ENCODE data around the gene KDM2B.
"Not testable (repeated sequence)": the region's sequence is repeated elsewhere in the genome, so short reads cannot be mapped to it uniquely, and the experiment has no call there.

The KDM2B gene

DNA sequence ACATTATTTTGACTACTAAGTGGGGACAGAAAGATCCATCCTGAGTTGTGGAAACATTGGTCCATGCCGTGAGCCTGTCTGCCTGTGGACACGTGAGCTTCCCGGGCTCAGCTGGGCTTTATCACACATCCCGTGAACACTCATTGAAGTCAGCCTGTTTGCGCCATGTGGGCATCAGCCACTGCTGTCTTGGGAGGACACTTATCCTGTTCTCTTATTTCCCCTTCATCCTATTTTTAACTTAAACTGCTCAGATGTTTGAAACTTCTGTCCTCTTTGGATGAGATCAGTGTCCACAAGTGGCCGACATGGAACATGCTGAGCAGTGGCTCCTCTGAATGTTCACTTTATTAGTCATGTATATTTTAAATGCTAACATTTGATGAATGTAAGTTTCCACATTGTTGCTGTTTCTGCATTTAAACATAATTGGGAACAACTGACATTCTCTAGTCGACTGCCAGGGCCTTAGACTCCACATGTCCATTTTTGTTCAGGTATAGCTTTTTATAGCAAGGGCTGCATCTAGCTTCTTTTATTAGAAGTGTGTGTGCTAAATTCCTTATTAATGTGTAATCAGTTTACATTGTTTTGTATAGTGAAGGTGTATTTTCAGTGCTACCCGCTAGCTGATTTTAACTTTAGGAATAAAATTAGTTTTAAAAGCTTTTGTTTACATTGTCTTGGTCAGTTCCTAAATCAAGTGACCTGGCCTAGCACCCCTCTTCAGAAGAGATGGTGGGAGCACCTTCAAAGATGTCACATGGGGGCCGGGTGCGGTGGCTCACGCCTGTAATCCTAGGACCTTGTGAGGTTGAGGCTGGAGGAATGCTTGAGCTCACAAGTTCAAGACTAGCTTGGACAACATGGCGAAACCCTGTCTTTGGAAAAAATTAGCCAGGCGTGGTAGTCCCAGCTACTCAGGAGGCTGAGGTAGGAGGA lies 156.9 kb downstream of the KDM2B start:
- DNase-seq: no peak

DNA sequence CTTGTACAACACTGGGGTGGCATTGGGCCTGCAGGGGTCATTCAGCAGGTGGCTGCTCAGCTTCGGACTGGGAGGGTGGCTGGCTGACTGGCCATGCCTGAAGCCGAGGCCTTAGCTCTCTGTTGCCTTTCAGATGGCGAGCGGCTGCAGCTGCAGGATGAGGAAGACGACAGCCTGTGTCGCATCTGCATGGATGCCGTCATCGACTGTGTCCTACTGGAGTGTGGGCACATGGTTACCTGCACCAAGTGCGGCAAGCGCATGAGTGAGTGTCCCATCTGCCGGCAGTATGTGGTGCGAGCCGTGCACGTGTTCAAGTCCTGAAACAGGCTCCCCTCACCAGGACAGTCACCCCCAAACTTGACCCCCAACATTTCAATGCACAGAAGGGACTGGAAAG lies 157.6 kb downstream of the KDM2B start:
- no peak for DNase-seq

DNA sequence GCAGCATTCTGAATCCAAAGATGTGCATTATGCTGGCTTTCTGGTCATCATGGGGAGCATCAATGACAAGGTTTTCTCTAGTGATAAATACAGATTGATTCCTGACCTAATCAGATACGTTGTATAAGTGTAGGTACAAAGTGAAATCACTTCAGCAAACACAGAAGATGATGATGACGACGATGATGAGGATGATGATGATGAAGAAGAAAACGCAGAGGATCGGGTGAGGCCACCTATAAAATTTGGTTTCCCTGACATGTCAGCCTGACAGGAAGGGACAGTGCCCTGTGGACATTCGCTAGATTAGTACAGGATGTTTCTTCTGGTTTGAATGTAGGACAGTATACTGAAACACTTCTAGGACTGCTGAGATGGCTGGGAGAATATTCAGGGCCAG lies 160.7 kb downstream of the KDM2B start:
- no peak for DNase-seq

DNA sequence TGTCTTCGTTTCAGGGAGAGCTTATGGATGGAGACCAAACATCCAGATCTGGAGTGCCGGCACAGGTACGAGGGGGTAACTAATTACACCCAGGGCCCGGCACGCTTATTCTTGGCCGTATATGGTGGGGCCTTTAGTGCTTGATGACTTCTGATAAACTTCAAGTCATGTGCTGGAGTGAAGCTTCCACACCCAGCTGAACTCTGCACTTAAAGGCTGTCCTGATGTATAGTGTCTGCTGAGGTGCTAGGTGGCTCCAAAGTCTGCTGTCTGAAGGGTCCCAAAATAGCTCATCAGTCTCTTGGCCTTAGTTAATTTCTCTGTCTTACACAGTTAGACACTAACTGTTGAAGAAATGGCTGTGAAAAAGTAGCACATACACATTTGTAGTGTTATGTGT lies 163.0 kb downstream of the KDM2B start:
- DNase-seq: no peak

DNA sequence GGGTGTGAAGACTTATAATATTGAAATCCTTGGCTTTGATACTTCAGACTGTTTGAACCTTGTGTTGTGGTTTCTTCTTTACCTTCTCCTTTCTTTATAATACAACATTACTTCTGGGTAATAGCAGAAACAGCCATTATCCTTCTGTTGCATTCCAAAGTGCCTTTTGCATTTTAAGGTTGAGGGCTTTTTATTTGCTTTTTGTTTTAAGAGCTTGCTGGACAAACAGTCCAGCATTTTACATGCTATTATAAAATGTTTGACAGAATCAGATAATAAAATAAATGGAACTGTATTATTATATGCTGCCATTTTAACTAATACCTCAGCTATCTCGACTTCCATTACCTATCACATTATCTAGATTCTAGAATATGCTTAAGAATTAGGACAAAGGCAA lies 166.9 kb downstream of the KDM2B start:
- no peak for DNase-seq

DNA sequence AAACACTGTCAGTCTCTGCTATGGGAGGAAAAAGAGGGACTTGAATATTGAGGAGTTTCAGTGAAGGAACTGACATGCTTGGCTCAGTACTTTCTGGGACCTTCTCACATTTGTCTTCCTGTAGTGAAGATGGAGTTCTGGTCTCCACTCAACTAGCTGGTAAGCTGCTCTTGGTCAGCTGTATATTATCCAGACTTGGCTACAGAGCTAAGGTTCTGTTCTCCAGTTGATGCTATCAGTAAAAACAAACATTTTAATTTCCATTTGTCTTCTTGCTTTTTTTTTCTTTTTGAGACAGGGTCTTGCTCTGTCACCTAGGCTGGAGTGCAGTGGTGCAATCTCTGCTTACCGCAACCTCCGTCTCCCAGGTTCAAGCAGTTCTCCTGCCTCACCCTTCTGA lies 175.6 kb downstream of the KDM2B start:
- DNase-seq: no peak

DNA sequence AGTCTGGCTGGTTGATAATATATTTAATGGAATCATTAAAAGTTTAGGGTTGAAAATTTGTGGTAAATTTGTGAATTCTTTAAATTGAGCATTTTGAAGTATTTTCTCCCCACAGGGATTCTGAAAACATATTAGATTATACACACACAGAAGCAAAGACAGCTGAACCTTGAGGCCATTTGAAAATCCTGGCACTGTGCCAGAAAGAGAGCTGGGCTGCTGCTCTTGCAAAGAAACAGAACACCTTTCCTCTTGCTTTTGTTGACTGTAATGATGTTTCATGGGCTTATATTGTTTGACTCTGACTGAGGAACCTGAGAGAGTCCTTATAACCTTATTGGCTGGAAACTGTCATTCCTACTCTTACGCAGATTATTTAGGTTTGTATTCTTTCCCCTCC lies 176.1 kb downstream of the KDM2B start:
- DNase-seq: no peak

DNA sequence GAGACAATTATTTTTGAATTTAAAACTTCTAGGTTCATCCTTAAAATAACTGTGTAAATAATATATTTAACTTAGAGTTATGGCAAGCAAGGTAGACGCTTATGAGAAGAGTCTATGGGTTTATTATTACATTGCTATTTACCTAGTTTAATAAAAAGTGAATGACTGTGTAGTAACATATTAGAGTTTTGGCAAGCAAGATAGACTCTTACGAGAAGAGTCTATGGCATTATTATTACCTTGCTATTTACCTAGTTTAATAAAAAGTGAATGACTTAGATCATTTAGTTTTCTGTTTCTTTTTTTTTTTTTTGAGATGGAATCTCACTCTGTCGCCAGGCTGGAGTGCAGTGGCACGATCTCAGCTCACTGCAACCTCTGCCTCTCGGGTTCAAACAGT lies 177.1 kb downstream of the KDM2B start:
- DNase-seq: no peak

DNA sequence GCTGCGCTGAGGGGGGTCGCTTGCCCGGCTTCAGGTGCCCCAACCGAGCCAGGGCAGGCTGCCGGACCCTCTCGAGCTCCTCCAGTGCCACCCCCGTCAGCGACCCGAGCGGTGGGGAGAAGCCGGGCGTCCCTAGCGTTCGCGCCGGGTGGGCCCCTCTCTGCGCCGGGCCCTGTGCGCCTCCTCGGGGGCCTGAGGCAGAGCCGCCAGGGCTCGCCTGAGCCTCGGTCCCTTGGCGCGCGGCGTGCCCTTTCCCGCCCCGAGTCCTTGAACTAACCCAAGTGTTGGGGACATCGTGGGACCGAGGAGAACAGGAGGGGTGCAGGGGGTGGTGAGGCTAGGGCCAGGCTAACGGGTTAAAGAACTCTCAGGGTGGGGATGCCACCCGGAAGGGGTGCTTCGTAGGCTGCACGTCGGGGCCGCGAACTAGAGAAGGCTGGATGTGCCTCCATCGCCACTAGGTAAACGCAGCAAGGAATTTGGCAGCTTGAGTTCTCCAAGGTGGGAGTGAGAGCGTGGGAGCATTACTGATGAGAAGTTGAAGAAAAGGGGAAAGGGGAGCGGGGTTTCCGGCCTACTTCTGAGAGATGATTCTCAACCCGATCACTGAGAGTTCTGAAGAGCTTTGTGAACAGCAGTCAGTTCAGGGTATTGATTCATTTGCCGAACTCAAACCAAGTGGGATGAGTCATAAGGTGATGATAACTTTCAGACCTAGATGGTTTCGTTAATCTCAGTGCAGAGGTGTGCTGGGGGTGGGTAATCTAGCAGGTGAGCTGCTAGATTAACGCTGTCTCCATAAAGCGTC lies 180.3 kb downstream of the KDM2B start:
- peak; percentile 56 for DNase-seq

DNA sequence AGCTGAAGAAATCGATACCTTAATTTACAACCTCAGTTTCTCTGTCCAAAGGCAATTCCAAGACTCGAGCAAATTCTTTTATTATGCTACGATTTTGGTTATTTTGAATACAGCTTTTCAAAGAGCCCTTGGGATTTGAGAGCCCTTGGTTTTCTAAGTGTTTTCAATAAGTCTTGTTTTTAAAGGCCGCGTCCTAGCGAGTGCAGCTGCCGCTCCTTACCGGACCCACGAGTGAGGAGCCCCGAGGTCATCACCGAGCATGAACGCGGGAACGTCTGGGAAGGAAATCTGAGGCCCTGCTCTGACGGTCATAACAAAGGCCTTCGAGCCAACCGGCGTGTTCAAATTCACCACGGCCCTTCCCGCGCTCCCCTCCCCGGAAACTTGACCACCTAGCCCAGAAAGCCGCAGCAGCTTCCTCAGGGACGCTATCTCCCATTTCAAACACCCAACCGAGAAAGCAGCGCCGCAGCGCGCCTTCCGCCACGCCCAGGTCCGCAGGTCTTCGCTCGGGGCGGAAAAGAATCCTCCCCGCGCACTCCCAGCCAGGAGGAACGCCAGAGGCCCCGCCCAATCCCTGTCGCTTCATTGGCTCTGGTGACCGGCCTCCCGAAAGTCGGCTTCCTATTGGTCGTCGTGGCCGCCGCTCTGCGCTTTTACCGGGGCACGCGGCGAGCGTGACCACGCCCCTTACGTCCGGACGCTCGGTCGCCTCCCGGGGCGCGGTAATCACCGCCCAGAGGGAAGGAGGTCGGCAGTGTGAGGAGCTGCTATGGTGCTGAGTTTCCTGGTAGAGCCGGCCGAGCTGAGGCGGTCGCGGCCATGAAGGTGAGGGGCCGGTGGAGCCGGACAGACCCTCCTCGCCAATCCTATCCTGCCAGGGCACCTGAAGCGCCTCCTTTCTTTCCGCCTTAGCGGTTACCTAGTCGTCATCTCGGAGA lies 181.2 kb downstream of the KDM2B start, which contains the start of gene RNF34:
Gene RNF34 (plus strand): TSS at position 728 of the 941 bp plus-strand sequence. CDS start 95 bp downstream, at position 823.
- DNase-seq: peak; percentile 91

DNA sequence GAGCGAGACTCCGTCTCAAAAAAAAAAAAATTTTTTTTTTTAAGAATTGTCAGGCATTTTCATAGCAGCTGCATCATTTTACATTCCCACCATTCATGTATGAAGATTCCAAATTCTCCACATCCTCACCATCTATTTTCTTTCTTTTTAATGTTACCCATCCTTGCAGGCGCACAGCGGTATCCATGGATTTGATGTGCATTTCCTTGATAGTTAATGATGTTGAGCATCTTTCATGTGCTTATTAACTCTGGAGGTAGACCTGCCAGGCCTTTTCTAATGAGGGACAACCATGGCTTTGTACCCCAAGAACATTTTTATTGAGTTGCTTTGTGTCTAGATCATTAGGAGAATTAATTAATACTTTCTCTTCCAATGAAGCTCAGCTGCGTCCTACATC lies 182.5 kb downstream of the KDM2B start:
- DNase-seq: no peak

DNA sequence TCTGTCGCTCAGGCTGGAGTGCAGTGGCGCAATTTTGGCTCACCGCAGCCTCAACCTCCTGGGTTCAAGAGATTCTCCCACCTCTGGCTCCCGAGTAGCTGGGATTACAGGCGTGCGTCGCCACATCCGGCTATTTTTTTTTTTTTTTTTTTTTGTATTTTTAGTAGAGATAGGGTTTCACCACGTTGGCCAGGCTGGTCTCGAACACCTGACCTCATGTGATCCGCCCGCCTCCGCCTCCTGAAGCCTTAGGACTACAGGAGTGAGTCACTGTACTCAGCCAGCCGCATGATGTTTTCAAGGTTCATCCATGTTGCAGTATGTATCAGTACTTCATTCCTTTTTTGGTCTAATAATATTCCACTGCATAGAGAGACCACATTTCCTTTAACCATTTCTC lies 183.3 kb downstream of the KDM2B start:
- no peak for DNase-seq

DNA sequence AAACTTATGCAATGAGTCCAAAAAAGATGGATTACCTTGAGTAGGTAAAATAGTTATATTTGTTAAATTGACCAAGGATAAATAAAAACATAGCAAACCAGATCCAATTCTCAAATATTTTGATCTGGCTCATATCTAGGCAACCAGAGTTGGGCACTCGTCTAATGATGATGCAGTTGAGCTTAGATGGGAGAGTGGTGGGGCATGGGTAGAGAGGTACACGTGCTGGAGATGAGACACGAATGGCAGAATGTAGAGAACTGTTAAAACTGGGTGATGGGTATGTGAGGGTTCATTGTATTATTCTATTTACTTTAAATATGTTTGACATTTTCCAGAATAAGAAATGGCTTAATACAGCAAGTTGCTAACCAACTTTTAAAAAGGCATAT lies 188.5 kb downstream of the KDM2B start:
- DNase-seq: no peak

DNA sequence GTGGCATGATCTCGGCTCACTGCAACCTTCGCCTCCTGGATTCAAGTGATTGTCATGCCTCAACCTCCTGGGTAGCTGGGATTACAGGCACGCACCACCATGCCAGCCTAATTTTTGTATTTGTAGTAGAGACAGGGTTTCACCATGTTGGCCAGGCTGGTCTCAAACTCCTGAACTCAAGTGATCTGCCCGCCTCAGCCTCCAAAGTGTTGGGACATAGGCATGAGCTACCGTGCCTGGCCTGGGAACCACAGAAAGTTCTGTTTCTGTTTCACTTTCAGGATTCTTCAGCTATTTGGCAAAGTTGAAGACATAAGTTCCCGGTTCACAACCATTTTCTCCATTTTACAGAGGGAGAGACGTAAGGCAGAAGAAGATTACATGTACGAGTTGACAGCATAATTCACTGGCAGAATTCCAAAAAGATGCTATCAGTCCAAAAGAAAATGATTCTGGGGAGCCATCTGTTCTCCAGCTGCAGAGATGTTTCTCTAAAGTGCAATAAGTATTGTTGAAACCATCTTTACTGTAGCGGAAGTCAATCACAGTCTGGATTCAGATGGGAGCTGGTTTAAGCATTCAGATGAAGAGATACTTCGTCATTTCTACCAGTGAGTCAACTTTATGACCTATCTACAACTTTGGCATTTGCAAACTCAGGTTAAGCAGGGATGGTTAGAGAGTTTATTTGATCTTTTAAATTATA lies 189.1 kb downstream of the KDM2B start:
- DNase-seq: no peak

DNA sequence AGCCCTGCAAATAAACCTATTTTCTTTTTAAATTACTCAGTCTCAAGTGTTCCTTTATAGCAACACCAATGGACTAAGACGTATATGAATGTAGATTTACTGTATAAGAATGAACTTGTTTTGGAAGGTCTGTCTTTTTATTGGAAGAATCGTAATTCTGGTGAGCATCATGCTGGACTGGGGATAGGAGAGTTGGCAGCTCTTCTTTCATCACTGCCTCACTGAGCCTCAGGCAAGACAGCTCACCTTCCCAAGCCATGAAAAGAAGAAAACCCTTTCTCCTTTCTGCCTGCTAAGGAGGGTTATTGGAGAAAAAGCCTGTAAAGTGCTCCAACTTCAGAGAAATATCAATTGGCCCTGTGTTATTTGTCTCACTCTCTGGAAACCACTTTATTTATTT lies 190.0 kb downstream of the KDM2B start:
- DNase-seq: no peak

DNA sequence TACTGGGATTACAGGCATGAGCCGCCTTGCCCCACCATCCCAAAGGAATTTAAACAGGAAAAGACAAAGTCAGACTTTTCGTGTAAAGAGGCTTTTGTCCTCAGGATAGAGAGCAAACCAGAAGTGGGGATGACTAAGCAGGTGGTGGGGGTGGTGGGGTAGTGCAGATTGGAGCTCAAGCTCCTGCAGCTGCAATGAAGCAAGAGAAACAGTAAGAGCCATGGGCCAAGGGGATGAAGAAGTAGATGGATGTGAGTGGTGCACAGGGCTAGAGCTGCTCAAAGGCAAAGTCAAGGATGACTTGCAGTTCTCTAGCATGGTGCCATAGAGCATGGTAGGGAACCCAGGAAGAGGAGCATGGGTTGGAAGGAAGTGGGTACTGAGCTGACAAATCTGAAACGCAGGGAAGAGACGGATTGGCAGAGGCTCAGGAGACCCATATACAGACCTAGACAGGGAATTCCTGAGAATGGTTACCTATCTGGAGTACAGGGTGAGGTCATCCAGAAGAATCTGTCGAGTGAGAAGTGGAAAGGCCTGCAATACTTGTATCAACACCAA lies 192.3 kb downstream of the KDM2B start:
- no peak for DNase-seq

DNA sequence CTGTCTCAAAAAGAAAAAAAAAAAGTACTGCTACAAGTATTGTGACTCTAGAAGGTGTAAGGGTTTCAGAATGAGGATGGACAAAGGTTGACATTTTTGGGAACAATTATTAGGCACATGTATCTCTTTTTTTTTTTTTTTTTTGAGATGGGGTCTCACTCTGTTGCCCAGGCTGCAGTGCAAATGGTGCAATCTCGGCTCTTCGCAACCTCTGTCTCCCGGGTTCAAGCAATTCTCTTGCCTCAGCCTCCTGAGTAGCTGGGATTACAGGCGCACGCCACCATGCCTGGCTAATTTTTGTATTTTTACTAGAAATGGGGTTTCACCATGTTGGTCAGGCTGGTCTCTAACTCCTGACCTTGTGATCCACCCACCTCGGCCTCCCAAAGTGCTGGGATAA lies 195.9 kb downstream of the KDM2B start:
- not testable (repeated sequence) for DNase-seq

DNA sequence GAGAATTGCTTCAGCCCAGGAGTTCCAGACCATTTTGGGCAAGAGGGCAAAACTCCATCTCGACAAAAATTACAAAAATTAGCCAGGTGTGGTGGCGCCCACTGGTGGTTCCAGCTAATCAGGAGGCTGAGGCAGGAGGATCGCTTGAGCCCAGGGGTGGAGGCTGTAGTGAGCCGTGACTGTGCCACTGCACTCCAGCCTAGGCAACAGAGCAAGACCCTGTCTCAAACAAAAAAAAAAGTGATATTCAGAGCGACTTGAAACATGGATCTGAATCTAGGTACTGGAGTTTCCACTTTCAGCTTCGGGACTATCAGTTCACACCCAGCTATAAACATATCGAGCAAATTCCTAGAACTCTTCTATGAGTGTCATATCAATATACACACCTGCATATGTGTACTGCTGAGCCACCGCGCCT lies 197.2 kb downstream of the KDM2B start:
- DNase-seq: no peak

DNA sequence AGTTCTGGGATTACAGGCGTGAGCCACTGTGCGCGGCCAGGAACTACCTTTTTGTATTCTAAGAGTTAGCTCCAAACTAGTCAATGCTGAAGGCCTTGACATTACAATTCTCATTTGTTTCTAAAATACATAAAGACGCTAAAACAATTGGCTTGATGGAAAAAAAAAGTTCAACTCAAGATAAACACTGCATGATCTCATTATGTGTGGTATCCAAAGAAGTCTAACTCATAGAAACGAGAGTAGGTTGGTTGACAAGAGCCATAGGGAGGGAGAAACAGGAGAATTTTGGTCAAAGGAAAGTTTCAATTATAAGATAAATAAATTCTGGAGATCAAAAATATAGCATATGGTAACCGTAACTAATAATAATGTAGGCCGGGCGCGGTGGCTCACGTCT lies 200.9 kb downstream of the KDM2B start:
- DNase-seq: no peak
